NK-92 treated with Interleukin-12 subunit alpha and Interleukin-12 subunit beta, amount 100 ng/mL, for 24 hours (cell line): Measurements from ENCODE around the gene TTLL10.
"Not testable (repeated sequence)": the region's sequence is repeated elsewhere in the genome, so short reads cannot be mapped to it uniquely, and the experiment has no call there.

ENCODE experiments used
- DNase-seq: peaks from one replicate; lab custom pipeline; 2025; lab: John Stamatoyannopoulos, UW

TTLL10 gene

DNA sequence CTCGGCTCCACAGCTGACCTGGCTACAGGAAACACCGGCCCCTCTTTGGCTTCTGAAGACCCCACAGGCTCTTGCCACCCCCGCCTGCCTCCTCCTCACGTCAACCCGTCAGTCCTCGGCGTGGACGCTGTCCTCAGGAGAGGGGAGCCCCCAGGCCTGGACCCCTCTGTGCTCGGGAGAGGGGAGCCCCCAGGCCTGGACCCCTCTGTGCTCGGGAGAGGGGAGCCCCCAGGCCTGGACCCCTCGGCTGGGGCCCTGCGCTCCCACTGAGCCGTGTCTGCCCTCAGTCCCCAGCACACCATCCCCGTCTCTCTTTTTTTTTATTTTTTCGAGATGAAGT is 31.8 kb upstream of the TTLL10 start:
- DNase-seq: no peak

DNA sequence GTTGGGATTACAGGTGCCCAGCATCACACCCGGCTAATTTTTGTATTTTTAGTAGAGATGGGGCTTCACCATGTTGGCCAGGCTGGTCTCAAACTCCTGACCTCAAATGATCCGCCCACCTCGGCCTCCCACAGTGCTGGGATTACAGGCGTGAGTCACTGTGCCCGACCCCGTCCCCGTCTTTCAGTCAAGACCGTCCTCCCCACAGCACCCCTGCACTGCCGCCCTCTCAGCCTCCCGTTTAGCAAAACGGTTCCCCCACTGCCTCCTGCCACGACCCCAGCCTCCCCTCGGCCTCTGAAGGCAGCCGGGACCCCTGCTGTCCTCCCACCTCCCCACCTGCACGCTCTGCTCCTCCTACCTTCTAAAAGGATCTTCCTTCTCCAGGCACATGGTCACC is 31.3 kb upstream of the TTLL10 start:
- not testable (repeated sequence) for DNase-seq

DNA sequence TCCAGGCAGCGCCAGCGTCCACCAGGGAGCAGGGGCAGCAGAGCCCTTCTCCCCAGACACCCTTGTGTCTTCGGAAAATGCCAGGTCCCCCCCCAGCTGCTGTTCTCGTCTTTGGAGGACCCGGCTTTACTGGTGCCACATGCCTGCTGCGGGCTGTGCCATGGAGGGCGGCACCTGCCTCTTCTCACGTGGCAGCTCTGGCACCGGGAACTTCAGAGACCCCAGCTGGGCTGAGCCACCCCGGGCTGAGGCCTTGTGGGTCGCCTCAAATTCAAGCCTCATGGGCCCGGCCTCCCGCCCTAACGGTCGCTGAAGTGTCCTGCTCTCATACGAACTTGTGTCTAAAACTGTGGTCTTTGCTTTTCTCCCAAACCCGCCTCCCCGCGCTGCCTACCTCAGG is 30.8 kb upstream of the TTLL10 start:
- no peak for DNase-seq

DNA sequence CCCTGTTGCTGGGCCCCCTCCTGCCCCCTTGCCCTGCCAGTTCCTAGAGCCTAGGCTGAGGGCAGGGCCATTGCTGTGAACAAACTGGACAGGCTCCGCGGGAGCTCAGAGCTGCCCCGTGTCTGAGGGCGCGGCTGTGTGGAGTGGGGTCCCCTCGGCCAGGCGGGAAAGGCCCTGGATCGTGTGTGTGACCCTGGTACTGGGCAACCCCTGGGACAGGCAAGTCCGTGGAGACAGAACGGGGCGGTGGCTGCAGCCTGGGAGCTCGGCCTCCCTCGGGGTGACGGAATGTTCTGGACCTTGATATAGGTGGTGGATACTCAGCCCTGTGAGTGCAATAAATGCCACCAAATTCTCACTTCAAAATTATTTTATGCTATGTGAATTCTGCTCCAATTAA is 30.0 kb upstream of the TTLL10 start:
- DNase-seq: no peak

DNA sequence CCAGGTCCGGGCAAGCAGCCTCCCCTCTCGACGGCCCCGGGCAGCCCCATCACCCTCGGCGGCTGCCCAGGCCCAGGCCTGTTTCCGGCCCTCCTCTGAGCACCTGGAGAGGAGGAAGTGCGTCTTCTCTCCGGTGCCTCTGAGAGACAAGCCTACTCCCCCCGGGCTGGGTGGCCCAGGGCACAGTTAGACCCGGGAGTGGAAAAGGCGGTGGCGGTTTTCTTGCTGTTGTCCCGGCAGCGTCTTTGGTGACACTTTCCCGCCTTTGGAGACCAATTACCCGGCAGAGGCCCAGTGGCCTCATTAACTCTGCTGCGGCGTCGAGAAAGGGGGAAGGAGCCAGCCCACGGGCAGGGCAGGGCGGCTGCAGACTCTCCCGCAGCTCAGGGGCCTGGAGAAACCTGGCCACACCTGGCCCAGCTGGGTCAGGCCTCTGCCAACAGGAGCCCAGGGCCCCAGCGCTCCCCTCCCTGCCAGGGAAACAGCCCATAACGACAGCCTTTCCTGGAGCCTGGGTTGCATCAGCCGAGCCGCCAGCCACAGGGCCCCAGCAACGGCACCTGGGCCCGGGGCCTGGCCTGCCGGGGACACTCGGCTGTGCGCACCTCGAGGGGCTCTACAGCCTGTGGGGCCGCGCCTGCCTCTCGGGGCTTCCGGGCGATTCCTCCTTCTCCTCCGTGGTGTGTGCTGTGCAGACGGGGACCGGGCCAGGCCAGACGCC is 29.4 kb upstream of the TTLL10 start:
- DNase-seq: no peak

DNA sequence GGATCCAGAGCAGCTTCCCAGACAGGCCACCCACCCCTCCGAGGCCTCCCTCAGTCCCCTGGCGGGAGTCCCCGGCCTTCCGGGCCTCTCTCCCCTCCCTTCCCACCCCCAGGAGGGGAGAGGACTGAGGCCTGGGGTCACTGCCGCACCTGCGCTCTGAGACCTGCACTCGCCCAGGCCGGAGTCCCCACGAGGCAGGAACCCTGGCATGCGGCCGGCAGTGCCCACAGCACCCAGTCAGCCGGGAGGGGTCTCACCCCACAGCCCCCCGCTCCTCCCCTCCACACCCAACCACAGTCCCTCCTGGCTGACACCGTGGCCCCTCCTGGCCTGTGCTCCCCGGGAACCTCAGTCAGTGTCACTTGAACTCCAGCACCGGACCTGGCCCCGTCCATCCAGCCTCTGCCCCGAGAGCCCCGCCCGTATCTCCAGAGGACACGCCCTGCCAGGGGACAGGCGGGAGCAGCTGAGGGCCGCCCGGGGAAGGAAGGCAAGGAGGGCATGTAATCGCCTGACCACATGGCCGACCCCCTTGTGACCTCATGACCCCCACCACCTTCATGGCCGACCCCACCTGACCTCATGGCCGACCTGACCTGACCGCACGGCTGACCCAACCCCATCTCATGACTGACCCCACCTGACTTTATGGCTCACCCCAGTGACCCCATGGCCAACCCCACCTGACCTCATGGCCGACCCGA is 28.7 kb upstream of the TTLL10 start:
- DNase-seq: no peak

DNA sequence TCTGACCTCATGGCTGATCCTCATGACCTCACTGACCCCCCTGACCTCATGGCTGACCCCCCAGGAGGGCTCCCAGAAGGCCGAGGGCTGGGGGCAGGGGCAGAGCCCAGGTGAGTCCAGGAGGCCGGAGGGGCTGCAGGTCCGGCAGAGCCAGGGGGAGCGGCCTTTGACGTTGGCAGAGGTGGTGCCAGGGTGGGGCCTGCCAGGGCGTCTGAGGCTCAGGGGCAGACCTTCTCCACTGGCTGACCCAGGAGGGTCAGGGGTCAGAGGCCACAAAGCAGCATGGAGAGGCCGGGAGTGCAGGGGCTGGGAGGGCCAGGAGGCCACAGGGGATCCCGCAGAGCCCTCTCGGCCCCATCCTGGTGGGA is 28.1 kb upstream of the TTLL10 start:
- DNase-seq: no peak

DNA sequence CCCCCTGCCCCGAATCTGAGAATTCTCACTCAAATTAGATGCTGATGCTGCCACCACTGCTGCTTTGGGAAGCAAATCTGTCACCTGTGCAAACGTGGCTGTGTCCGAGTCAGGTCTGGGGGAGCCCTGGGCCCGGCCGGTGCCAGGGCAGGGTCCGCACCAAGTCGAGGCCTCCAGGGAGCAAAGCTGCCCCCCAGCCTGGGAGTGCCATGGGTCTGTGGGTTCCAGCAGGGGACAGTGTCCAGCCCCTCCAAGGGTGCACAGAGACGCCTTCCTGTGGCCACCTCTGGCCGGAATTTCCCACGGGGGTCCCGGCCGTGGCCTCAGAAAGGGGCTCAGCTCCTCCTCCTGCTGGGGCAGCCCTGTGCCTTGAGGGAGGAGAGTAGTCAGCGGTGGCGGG is 27.7 kb upstream of the TTLL10 start:
- DNase-seq: no peak

DNA sequence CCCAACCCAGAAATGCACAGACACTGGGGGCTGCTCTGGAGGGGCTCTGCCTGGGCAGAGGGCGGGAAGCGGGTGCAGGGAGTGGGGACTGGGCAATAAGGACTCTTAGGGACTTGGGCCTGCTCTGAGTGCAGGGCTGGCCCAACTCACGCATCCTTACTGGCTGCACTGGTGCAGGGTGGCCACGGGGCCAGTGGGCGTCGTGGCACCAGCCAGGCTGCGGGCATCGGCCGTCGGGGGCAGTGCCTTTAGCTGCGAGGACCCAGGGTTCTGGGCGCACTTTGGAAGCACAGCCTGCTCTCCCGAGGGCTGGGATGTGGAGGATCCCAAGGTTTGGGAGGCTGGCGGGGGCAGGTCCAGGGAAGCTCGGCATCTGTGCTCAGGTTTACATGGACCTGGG is 27.1 kb upstream of the TTLL10 start:
- DNase-seq: no peak

DNA sequence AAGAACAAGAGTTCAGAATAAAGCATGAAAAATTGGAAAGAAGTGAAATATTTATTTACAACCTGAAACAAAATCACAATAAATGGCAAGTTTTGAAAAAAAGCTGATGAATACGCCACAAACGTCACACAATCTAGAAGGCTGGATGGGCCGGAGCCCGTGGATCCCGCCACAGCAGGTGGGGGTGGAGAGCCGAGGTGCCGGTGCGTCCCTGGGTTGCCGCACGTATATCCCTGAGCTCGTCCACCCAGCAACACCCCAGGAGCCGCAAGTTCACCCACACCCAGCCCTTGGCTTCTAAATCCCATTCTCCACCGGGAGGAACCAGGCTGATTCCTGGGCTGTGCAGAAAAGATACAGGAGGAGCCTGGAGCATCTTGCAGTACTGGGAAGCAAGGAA is 25.6 kb upstream of the TTLL10 start:
- DNase-seq: no peak

DNA sequence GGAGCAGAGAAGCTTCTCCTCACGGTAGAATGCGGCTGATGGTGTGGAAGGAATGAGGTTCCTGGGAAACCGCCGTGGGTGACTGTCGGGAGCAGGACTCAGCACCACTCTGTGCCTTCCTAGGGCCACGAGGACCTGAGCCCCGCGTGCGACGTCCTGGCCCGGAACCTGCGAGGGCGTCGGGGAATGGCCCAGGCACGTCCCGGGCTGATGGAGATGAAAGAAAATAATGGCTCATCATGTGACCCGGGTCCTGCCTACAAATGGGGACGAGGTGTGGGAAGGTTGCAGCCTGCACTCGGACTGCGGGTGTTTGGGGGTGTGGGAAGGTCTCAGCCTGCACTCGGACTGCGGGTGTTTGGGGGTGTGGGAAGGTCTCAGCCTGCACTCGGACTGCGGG is 25.1 kb upstream of the TTLL10 start:
- DNase-seq: no peak

DNA sequence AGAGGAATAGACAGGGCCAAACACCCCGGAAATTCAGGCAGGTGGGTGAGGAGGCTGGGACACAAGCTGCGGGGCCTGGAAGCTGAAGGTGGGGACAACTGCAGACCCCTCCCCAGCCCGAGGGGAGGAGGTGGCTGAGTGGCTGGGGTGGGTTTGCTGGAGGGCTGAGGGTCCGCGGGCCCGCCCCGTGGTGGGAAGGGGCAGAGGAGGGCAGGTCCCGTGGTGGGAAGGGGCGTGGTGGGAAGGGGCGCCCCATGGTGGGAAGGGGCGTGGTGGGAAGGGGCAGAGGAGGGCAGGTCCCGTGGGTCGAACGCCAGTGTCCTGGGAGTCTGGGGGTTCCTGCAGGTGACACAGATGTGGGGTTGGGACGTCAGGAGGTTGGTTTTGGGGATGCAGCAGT is 24.3 kb upstream of the TTLL10 start:
- DNase-seq: no peak

DNA sequence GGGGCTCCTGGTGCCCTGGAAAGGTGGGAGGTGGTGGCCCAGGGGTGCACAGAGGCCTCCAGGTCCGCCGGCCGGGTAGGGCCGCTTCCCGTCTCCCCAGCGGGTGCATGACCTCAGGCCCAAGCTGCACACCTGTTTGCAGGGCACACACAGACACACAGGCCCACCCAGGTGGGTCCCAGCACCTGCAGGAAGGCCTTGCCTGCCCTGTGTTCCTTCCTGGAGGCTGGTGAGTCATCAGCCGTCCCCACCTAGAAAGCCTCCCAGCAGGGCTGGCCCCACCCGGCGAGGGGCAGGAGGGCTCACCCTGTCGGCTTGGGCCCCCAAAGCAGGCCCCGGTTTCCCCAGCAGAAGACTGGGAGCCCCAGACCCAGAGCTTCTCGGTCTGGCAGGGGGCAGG is 23.6 kb upstream of the TTLL10 start:
- no peak for DNase-seq

DNA sequence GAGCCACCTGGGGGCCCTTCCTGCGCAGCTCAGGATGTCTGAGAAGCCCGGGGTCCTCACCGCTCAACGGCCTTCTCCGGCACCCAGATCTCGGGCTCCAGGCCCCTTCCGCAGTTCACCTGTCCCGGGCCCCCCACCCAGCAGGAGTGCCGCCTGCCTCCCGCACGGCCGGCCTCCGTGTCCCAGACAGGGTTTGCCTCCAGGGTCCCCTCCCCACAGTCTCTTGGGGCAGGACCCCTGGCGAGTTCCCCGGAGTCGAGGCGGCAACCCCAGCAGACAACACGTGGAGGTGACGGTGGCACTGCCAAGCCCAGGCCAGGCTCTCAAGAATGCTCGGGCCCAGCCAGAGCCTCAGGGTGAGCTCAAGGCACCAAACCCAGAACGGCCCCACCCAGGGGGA is 22.4 kb upstream of the TTLL10 start:
- DNase-seq: no peak

DNA sequence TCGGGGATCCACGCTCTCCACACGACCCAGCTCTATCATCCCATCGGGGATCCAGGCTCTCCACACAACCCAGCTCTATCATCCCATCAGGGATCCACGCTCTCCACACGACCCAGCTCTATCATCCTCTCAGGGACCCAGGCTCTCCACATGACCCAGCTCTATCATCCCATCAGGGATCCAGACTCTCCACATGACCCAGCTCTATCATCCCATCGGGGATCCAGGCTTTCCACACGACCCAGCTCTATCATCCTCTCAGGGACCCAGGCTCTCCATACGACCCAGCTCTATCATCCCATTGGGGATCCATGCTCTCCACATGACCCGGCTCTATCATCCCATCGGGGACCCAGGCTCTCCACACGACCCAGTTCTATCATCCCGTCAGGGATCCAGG is 21.2 kb upstream of the TTLL10 start:
- not testable (repeated sequence) for DNase-seq

DNA sequence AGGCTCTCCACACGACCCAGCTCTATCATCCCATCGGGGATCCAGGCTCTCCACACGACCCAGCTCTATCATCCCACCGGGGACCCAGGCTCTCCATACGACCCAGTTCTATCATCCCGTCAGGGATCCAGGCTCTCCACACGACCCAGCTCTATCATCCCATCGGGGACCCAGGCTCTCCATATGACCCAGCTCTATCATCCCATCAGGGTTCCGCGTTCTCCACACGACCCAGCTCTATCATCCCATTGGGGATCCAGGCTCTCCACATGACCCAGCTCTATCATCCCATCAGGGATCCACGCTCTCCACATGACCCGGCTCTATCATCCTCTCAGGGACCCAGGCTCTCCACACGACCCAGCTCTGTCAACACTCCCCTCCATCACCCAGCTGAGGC is 20.5 kb upstream of the TTLL10 start:
- DNase-seq: not testable (repeated sequence)

DNA sequence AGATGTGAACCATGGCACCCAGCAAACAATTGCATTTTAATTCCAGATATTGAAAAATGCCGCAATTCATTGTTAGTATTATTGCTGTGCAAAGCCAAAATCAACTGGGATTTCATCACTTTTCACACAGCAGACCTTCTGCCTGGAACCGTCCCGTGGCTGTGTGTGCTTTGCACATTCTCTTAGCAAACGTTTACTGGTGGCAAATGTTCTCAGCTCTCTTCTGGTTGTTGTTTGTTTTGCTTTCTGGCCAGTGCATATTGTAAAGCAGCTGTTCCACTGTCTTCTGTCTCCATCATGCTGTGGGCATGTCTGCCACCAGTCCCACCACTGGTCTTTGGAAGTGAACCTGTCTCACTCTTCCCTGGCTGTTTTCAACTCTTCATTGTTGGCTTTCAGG is 19.8 kb upstream of the TTLL10 start:
- DNase-seq: no peak

DNA sequence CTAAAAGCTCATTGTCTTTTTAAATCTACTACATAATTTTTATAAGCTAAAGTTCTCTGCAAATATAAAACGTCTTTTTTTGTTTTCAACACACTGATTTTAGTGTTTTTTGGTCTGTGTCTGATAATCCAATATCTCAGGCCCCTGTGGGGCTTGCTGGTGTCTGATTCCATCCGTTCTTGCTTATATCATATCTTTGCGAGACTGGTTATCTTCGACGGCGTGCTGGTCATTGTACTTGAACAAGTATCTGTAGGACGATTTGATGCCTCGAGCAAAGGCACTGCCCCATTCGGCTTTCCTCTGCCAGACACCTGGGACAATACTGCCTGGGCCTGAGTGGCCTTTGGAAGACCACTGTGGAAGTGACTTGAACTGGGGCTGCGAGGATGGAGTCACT is 18.4 kb upstream of the TTLL10 start:
- no peak for DNase-seq

DNA sequence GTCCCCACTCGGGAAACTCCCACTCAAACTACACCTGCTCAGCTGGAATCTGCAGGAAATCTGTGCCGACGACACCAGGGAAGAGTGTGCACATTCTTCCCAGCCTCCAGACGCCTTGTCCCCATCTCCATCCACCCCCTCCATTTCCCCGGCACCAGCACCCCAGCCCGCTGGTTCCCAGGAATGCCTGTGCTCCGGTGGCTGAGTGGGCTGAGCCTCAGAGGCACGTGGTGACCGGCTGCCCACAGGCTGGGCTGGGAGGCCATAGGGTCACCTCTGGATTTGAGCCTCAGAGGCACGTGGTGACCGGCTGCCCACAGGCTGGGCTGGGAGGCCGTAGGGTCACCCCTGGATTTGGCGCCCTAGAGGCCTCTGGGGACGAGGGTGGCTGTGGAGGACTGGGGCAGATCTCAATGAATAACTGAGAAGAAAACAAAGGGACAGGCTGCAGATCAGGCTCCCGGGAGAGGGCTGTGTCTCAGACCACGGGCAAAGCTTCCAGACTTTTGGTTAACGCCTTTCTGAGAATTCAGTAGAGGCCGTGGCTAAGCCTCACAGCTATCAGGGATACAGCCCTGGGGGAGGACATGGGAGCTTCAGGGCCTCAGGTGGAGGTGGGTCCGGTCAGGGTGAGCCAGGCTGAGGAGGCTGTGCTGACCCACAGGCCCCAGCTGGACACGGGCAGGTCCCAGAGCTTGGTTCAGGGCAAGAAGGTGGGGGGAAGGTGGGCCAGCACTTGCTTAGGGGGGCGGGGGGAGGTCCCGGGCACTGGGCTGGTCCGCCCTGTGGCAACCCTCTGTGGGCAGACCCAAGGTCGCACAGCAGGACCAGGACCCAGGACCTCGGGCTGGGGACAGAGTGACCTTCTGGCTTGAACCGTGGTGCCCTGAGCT is 17.3 kb upstream of the TTLL10 start:
- no peak for DNase-seq

DNA sequence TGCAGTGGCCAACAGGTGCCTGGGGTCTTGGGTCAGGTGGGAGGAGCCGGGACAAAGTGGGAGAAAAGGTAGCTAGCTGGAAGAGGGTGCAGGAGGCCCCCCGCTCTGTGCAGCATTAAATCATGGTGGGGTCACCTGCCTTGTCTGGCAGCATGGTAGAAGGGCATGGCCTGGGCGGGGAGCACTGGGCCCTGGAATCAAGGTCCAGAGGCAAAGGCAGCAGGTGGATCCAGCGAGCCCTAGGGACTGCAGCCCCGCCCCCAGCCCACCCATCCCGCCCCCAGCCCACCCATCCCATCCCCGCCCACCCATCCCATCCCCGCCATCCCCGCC is 16.7 kb upstream of the TTLL10 start:
- no peak for DNase-seq

DNA sequence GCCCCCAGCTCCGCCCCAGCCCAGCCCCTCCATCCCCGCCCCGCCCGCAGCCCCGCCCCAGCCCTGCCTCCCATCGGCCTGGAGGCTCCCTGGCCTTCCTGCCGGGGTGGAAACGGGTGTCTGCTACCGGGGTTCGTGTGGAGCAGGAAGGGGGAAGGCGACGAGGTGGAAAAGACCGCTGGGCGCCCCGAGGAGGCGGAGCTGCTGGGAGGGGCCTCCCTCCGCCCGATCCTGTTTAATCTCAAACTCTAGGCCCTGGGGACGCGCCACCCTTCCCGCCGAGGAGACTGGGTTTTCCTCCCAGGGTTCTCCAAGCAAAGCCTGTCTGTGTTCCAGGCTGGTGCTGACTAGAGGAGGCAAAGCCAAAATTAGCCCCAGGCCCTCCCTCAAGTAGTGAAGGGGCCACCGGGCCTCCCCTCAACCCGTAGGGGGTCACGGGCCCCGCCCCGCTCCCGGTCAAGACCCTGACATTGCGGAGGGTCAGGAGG is 16.2 kb upstream of the TTLL10 start:
- peak; percentile 32 for DNase-seq

DNA sequence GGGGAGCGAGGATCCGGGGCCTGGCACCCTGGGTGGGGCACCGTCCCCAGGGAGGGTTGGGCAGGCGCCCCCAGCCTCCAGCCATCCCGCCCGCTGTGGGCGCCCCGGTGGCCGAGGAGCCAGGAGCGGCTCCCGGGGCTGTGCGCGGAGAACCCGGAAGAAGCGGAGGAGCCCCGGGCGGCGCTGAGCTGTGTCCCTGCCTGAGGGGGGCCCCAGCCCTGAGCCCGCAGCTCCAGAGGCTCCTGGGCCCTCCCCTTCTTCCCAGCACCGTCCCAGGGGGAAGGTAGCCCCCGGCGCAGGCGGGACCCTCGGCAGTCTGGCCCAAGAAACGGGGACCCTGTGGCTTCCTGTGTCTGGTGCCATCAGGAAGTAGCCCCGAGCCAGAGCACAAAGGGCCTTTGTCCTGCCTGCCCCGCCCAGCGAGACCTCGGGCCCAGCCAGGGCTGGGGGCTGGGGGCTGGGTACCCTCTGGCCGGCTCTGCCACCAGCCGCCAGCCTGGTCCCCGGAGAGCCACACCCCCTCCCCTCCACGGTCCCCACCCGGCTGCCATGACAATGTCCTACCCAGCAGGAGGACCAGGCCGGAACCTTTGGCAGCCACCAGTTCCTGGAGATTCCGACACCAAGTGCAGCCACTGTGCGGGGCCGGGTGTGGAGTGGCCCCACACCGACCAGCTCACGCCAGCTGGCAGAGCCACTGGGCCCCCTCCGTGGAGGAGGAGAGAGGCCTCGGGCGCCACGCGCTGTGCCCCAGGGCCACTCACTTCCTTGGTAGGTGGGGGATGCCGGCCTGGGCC is 15.6 kb upstream of the TTLL10 start:
- no peak for DNase-seq
